Iris pigment epithelial cell (primary cell): ENCODE results near the gene SEPTIN12.
"Not testable (repeated sequence)": the region's sequence is repeated elsewhere in the genome, so short reads cannot be mapped to it uniquely, and the experiment has no call there.

Experiments used
- DNase-seq: peaks from one replicate; pipeline ENCODE4 v3.0.0-alpha.2; 2011; ENCODE audit warnings: low read depth

The SEPTIN12 gene

DNA sequence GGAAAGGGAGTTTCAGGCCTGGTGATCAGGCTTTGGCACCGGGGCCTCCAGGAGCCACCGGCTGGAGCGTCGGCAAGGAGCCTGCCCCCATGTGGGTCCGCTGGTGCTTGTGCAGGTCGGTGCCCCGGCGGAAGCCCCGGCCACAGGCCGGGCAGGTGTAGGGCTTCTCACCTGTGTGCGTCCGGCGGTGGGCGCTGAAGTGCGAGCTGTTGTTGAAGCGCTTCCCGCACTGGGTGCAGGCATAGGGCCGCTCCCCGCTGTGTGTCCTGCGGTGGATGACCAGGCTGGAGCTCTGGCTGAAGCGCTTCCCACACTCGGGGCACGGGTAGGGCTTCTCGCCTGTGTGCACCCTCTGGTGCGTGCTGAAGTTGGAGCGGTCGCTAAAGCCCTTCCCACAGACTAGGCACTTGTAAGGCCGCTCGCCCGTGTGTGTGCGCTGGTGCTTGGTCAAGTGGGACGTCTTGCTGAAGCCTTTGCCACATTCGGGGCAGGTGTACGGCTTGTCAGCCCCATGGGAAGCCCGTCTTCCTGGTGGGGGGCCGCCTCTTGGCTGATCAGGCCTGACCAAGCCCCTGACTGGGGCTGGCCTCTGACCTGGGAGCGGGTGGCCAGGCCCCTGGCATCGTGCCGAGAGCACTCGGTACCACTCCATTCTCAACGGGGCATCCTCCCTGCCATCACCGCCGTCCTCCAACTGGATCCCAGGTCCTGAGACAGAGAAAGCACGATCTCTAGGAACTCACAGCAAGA, 35.6 kb downstream of the SEPTIN12 start:
- no peak for DNase-seq

DNA sequence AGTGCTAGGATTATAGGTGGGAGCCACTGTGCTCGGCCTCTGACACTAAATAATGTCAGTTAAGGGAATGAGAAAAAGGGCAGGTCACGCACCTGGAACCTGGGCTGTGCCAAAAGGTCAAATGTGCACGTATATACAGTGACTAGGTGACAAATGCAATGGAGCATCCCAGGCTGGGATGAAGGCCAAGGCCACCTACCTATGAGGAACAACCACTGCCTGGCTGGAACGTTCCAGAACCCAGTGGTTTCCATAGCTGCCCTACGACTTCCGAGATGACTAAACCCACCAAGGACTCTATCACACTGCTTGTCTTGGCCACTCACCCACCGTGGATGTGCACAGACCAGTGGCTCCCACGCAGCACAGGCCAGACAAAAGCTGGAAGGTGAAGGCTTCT, 37.2 kb downstream of the SEPTIN12 start:
- DNase-seq, result no peak

DNA sequence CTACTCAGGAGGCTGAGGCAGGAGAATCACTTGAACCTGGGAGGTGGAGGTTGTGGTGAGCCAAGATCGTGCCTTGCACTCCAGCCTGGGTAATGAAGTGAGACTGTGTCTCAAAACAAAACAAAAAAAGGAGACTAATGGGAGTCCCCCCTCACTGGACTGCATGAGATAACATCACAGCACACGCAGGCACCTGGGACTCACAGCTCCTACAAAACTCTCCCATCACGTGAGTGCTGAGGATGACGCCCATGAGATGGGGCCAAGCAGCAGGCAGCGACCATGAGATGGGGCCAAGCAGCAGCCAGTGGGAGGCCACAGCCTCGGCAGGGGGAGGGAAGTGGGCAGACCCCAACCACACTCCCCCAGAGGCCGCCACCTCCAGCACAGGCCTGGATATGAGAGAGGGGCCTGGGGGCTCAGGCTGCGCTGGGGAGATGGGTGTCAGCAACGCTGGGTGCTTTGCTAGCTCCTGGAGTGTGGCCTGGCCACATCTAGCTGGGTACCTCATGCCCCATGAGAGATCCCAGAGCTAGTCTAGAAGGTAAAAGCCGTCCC, 38.4 kb downstream of the SEPTIN12 start:
- no peak for DNase-seq

DNA sequence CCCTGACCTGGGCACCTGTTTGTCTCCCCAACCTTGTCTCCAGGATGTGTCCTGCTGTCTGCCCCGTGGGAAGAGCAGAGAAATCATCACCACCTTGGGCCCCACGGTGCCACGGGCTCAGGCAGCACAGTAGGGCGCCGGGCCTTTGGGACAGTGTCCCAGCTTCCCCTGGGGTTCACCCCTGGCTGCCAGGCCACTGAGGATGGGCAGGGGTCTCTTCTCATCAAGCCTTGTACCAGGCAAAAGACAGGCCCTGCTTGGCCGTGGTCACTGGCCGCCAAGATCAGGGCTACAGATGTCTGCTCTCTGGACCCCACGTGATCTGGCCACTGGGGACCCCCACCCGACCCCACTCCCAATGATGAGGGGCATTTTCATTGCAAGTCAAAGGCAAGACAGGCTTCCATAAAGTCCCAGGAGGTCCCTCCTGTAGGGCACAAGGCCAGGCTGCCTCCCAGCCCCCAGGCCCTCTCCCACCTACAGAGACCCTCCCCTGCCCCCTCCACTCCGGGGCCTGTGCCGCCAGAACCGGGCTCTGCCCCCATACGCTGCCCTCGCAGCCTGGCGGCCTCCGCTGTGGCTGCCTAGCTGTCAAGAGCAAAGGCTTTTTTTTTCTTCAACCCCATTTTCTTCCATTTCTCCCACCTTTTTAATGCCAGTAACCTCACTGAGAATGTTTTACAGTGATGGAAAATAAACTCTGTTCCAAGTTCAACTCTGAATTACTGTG, 39.3 kb downstream of the SEPTIN12 start:
- no peak for DNase-seq

DNA sequence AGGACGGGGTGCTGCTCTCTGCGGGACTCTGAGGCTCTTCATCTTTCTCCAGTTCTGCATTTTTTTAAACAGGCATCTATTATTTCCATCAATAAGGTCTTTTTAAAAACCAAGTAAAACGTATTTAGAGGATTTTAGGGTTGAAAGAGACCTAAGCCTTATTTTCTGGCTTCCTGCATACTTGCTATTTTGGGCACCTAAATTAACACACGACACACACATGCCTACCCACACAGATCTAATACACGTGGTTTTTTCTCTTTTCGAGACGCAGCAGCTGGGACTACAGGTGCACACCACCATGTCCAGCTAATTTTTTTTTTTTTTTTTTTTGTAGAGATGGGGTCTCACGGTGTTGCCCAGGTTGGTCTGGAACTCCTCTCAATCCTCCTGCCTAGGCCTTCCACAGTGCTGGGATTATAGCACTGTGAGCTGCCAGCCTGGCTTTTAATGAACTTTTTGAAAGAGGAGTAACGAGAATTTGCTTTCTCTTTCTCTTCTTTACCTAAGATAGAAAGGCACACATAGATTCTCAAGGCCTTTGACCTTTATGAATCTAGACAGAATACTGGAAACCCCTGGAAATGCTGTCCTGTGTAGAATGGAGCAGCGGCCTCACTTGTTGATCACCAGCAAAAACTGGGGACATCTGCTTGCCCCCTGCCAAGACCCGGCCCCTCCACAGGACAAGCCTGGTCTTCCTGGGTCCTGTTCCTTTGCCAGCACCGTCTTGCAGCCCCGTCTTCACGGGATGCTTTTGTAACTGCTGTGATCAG, 40.1 kb downstream of the SEPTIN12 start:
- DNase-seq, result no peak

DNA sequence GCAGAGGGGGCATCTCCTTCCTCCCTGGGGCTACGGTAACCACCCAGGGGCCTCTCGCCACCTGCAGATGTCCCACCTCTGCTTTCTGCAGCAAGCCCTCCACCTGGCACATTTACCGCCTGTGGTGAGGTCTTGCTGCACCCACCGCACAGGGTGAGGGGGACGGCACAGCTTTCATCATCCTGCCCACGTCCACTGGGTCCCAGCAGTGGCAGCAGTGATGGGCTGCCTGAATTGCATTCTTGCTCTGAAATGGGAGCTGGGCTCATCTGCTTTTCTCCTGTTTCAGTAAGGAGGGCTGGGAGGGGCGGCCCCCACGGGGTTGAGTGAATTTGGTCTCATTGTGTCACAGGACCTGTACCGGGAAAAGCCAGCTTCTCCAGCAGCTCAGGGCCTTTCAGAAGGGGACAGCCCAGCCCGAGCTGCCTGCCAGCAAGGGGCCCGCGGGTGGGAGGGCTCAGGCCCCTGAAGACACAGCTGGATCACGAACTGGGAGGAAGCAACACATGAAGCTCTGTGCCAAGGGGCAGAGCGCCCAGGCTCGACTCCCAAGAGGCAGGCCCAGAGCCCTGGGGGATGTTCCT, 41.1 kb downstream of the SEPTIN12 start:
- no peak for DNase-seq

DNA sequence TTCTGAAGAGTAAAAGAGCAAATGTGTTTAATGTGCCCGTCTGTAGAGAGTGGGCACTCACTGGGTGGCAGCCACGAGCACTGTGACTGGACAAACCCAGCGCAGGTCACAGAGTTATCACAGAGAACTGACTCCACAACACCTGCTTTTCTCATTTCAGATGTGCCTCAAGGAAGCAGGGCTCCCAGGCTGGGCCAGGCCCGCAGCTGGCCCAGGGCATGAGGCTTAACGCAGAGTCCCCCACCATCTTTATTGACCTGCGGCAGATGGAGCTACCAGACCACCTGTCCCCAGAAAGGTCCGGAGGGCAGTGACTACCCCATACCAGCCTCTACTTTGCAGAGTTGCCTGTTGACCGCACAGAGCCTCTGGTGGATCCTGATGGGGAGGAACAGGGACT, 41.9 kb downstream of the SEPTIN12 start:
- DNase-seq, result no peak

DNA sequence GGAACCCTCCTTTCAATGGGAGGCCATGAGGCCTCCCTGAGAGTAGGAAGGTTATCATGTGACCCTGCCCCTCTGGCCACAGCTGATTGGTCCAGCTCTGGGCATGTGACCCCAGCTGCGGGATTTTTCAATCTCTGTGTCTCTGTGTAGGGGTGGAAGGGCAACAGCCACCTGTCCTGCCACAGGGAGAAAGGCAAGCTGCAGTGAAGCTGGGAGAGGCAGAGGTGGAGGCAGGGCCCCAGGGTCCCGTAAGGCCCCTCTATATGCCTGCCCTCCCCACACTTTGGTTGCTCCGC, 42.9 kb downstream of the SEPTIN12 start:
- DNase-seq, result no peak

DNA sequence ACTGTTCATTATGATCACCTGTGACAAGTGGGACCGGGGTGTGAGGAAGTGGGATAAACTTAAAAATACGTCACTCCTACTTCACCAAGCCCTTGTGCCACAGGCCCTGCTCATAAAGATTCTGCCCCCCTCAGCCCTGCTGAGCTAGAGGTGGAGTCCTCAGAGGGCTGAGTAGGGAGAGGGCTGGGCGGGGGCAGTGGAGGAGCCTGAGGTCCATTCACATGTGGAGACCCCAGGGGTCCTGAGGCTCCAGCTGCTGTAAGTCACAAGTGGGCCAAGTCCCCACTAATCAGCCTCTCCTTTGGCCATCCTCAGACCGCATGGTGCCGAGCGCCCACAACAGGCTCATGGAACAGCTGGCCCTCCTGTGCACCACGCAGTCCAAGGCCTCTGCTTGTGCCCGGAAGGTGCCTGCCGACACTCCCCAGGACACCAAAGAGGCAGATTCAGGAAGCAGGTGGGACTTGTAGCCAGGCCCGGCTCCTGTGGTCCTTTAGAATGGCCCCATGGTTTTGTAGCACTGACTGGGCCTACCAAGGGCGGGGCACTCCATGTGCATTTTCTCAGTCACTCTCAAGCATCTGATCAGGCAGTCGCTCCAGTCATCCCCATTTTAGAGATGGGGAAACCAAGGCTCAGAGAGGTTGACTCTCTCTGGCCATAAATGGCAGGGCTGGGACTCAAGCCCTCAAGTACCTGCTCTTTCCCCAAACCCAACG, 43.4 kb downstream of the SEPTIN12 start:
- DNase-seq, result no peak

DNA sequence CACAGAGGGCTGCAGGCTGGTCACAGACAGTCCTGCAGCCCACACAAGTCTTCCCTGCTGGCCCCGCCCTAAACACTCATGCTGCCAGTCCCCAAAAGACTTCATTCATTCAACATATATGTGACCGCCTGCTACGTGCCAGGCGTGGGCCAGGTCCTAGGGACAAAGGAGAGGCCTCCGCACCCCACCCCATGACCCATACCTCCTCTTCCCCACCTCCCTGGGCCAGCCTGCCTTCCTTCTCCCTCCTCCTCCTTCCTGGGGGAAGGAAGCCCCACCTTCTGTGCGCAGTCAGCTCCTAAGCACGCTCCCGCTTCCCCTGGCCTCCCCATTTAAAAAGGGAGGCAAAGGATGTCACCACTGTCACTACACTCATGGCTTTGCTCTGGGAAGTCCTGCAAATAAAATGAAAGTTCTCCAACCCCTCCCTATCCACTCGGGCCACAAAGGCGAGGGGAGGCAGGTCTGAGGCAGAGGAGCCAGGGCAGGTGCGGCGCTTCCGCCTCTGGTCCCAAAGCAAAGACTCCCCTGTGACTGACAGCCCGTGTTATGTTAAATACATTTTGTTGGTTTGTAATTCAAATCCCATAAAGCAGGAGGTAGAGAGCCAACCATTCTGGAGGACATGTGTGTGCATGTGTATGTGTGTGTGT, 44.8 kb downstream of the SEPTIN12 start:
- DNase-seq, result no peak

DNA sequence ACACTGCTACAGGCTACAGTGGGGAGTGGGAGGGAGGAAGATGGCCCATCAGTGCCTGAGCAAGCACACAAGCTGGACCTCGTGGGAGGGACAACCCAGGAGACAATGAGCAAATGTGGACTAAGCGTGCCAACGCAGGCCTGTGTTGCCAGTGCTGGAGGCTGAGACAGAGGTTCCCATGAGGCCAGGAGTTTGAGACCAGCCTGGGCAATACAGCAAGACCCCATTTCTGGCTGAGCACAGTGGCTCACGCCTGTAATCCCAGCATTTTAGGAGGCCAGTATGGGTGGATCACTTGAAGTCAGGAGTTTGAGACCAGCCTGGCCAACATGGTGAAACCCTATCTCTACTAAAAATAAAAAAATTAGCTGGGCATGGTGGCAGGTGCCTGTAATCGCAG, 49.8 kb downstream of the SEPTIN12 start:
- not testable (repeated sequence) for DNase-seq

DNA sequence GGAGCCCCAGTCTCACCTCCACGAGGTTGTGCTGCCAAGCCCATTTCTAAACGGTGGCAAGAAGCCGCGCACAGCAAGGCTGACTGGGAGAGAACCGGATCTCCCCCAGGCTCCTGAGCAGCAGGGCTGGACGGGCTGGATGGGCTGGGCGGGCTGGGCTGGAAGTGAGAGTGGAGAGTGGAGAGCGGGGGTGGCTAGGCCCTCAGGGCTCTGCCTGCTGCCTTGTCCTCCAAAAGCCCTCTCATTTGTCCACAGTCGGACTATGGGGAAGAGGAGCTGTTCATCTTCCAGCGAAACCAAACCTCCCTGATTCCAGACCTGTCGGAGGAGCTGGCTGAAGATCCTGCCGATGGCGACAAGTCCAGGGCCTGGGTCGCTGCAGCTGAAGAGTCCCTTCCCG, 50.6 kb downstream of the SEPTIN12 start:
- DNase-seq, result no peak

DNA sequence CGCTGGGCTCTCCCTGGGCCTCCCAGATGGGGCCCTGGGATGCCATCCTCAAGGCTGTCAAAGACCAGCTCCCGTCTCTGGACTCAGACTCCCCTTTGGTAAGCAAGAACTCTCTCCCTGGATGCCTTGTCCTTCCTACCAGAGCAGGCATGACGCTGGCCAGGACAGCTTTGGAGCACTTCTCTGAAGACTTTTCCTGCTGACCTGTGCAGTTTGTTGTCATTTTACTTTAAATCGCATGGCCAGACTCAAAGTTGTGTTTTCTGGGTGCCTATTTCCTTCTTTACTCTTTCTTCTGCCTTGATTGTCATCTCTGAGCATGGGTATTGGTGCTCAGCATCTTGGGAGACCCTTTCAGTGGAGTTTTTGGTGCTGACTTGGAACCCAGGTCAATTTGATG, 51.6 kb downstream of the SEPTIN12 start:
- no peak for DNase-seq

DNA sequence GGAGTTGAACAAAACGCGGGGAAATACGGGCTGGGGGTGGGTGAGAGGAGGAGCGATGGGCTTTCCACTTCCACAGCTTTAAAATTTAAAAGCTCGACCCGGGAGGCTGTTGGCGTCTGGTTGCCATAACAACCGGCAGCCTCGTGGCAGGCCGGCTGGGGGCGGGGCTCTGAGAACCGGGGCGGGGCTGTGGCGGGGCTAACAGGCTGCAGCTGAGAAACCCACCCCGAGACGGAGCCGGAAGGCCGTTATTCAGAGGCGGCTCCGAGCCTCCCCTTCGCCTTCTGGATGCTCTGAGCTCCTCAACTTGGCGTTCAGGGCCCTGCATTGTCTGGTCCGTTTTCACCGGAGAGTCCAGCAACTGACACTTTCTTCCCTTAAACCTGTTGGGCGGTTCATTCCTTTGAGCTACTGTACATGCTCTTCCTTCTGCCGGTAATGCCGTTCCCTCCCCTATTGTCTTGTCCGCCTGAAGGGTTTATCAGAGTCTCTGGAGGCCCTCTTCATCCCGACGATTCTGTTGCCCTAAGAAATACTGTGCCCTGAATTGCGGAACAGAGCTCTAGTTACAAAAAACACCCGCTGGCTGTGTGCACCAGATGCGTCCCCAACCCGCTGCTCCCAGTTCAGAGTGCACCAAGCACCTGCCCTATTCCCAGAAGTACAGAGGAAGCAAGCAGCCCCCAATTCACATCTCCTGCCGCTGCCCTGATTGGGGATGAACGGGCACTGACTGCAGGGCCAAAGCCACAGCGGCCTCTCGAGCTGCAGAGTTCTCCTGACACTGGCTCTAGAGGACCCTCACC, 53.2 kb downstream of the SEPTIN12 start:
- DNase-seq, result peak; percentile 70

DNA sequence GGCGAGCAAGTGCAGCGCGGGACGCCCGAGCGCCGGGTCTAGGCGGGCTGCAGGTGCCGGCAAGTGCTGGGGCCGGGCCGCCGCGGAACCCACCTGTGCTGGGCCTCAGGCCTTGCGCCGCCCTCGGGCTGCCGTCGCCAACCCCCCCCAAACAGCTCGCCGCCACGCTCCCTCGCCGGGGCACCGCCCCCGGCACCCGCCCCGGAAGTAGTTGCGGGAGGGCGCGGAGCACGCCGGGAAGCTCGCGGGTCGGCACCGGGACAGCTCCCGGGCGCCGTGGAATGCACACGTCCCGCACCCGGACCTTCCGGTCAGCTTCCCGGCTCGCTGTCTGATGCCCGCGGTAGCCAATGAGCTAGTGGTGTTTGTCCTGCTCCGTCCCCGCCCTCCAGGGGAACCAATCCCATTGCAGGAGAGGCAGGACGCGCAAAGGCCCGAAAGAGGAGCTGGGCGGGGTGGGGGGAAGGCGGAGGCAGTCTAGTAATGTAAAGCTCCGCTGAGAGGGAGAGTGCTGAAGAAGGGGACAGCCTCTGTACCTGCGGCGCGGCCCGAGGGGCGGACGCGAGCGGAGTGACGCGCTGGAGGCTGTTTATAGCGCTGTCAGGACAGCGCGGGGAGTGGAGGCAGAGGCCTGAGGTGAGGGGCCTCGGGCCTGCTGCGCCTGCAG, 53.9 kb downstream of the SEPTIN12 start, which contains the start of the genes ANKS3 and DNAAF8:
Gene ANKS3, minus strand, starts transcription at position 209 of the 667 bp plus-strand sequence. CDS start 4,122 bp downstream, outside the sequence.
Gene DNAAF8, plus strand, starts transcription at position 475 of the 667 bp plus-strand sequence. CDS start 1,978 bp downstream, outside the sequence.
- peak; percentile 99 for DNase-seq

DNA sequence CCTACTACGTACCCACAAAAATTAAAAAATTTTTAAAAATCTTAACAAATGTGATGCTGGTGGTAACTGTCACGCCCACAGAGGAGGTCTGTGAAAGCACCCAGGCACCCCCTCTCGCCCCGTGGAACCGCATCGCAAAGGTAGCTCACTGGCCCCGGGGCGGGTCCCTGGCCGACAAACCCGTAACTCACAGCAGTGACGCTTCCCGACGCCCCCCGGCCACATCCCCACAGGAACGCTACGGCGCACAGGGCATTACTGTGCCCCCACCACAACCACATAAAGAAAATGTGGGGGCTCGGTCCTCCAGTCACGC, 54.4 kb downstream of the SEPTIN12 start:
- no peak for DNase-seq

DNA sequence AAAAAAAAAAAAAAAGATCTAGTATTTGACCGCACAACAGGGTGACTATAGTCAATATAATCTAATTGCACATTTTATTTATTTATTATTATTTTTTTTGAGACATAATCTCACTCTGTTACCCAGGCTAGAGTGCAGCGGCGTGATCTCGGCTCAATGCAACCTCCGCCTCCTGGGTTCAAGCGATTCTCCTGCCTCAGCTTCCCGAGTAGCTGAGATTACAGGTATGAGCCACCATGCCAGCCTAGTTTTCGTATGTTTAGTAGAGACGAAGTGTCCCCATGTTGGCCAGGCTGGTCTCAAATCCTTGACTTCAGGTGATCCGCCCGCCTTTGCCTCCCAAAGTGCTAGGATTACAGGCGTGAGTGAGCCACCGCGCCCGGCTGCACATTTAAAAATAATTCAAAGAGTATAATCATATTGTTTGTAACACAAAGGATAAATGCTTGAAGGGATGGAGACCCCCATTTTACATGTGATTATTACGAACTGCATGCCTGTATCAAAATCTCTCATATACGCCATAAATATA, 54.9 kb downstream of the SEPTIN12 start:
- no peak for DNase-seq

DNA sequence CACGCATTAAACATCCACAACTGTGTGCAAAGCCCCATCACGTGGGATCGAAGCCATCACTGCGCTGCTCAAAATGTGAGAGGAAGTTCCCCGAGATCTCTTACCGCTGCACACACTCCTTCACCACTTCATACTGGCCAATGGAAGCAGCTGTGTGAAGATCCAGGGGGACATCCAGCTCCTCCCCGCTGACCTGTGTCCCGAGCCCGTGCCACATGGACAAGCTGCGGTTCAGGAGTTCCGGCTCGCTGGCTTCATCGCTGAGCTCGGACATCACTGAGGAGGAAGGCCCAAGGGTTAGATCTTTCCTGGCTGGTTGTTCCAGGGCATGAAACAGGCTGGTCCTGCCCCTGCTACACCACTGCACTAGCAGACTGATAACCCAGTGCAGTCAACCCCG, 58.3 kb downstream of the SEPTIN12 start:
- no peak for DNase-seq

DNA sequence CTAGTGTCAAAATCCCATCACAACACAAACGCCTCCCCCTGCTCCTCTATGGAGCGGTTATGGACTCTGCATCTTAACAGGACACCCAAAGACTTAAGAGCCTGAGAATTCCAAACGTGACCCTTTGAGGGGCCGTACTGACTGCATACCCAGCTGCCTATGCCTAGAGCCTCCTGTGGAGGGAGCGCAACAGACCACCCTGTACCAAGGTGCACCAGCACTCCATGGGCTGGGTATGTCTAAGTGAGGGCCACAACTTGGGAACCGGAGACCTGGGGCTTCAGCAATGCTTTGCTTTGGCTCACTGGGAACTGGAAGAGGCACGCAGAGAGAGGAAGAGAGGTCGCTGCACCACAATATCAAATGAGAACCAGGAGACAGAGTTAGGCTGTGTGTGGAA, 59.5 kb downstream of the SEPTIN12 start:
- no peak for DNase-seq
